ENCODE results near the gene ATAD3B.
"Not testable (repeated sequence)": the region's sequence is repeated elsewhere in the genome, so short reads cannot be mapped to it uniquely, and the experiment has no call there.

DNA sequence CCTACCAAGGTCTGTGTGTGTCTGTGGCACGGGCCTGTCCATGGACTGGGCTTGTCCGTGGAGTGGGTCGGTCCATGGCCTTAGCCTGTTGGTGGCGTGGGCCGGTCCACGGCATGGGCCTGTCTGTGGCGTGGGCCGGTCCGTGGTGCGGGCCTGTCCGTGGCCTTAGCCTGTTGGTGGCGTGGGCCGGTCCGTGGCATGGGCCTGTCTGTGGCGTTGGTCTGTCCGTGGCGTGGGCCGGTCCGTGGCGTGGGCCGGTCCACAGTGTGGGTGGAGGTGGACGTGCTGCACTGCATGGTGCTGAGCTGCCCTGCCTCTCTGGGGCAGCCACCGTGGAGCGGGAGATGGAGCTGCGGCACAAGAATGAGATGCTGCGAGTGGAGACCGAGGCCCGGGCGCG is 10.2 kb downstream of the ATAD3B start:
- TF ChIP-seq BHLHE40 (IDR thresholded peaks at IDR 0.05; ENCODE audit: borderline replicate concordance in 1 of 2, low read depth in 2 of 2, low read length in 1 of 2); RAD21 (IDR thresholded peaks at IDR 0.05; ENCODE audit: insufficient read depth, low read depth, low read length); SIX5 (IDR thresholded peaks at IDR 0.05; ENCODE audit: low read depth, low read length, severe bottlenecking); KDM1A (IDR thresholded peaks at IDR 0.05; ENCODE audit: borderline replicate concordance); MXI1 (IDR thresholded peaks at IDR 0.05; ENCODE audit: low read depth, low read length); TCF12 (IDR thresholded peaks at IDR 0.05; ENCODE audit: low read depth, low read length); EZH2 (IDR thresholded peaks at IDR 0.05; ENCODE audit: borderline replicate concordance, control insufficient read depth, low read depth, low read length); BMI1 (IDR thresholded peaks at IDR 0.05; ENCODE audit: borderline replicate concordance): not testable (repeated sequence)
- TF ChIP-seq, protein P1, sequence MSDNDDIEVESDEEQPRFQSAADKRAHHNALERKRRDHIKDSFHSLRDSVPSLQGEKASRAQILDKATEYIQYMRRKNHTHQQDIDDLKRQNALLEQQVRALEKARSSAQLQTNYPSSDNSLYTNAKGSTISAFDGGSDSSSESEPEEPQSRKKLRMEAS (IDR thresholded peaks at IDR 0.05; ENCODE audit: low read depth, low read length), result not testable (repeated sequence)
- TF ChIP-seq, protein P2, sequence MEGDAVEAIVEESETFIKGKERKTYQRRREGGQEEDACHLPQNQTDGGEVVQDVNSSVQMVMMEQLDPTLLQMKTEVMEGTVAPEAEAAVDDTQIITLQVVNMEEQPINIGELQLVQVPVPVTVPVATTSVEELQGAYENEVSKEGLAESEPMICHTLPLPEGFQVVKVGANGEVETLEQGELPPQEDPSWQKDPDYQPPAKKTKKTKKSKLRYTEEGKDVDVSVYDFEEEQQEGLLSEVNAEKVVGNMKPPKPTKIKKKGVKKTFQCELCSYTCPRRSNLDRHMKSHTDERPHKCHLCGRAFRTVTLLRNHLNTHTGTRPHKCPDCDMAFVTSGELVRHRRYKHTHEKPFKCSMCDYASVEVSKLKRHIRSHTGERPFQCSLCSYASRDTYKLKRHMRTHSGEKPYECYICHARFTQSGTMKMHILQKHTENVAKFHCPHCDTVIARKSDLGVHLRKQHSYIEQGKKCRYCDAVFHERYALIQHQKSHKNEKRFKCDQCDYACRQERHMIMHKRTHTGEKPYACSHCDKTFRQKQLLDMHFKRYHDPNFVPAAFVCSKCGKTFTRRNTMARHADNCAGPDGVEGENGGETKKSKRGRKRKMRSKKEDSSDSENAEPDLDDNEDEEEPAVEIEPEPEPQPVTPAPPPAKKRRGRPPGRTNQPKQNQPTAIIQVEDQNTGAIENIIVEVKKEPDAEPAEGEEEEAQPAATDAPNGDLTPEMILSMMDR (IDR thresholded peaks at IDR 0.05 in 2 of 3, conservative IDR thresholded peaks at IDR 0.05 in 1 of 3; ENCODE audit: control insufficient read depth in 2 of 3, extremely low read depth in 1 of 3, insufficient read depth in 1 of 3, low read depth in 3 of 3, low read length in 3 of 3), result not testable (repeated sequence)
- TF ChIP-seq, protein P3, sequence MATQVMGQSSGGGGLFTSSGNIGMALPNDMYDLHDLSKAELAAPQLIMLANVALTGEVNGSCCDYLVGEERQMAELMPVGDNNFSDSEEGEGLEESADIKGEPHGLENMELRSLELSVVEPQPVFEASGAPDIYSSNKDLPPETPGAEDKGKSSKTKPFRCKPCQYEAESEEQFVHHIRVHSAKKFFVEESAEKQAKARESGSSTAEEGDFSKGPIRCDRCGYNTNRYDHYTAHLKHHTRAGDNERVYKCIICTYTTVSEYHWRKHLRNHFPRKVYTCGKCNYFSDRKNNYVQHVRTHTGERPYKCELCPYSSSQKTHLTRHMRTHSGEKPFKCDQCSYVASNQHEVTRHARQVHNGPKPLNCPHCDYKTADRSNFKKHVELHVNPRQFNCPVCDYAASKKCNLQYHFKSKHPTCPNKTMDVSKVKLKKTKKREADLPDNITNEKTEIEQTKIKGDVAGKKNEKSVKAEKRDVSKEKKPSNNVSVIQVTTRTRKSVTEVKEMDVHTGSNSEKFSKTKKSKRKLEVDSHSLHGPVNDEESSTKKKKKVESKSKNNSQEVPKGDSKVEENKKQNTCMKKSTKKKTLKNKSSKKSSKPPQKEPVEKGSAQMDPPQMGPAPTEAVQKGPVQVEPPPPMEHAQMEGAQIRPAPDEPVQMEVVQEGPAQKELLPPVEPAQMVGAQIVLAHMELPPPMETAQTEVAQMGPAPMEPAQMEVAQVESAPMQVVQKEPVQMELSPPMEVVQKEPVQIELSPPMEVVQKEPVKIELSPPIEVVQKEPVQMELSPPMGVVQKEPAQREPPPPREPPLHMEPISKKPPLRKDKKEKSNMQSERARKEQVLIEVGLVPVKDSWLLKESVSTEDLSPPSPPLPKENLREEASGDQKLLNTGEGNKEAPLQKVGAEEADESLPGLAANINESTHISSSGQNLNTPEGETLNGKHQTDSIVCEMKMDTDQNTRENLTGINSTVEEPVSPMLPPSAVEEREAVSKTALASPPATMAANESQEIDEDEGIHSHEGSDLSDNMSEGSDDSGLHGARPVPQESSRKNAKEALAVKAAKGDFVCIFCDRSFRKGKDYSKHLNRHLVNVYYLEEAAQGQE (IDR thresholded peaks at IDR 0.05; ENCODE audit: low read depth, low read length), result not testable (repeated sequence)
- TF ChIP-seq, protein P4, sequence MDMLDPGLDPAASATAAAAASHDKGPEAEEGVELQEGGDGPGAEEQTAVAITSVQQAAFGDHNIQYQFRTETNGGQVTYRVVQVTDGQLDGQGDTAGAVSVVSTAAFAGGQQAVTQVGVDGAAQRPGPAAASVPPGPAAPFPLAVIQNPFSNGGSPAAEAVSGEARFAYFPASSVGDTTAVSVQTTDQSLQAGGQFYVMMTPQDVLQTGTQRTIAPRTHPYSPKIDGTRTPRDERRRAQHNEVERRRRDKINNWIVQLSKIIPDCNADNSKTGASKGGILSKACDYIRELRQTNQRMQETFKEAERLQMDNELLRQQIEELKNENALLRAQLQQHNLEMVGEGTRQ (IDR thresholded peaks at IDR 0.05; ENCODE audit: borderline replicate concordance, low read depth, low read length), result not testable (repeated sequence)
